OCI-LY3 (cell line): ENCODE measurements around the gene KCTD3.

ENCODE experiments used
- CTCF ChIP-seq: fragments of 200-600, 300-600 bp; sonication (generic); IDR thresholded peaks from 2 replicates; pipeline ENCODE4 v1.5.1; 2014; ENCODE audit warnings: antibody characterized with exemption, low read length, low read depth
- EZH2phosphoT487 ChIP-seq: fragments of 200-600 bp; shearing (Covaris generic); IDR thresholded peaks from 2 replicates; pipeline ENCODE4 v1.6.1; 2018; ENCODE audit warnings: antibody characterized with exemption, mixed run types, low read depth

GRCh38 chr1:215661033-215661432 is 93.9 kb downstream of the KCTD3 start:
- no peak for TF ChIP-seq CTCF
- TF ChIP-seq EZH2phosphoT487: no peak
